Sigmoid colon (tissue), 7 donors: Measurements from ENCODE around the gene KIF5A. TPM values are rescaled to one million over a fixed set of nuclear protein-coding genes. Genes with fewer than 3 reads are reported as not detected.
"Not testable (repeated sequence)": the region's sequence is repeated elsewhere in the genome, so short reads cannot be mapped to it uniquely, and the experiment has no call there.

ENCODE experiments used
- DNase-seq: peaks from one replicate; pipeline ENCODE4 v3.0.0-alpha.2; 2019
- H3K27ac ChIP-seq, 4 donors: fragments of 200-600 bp; sonication (generic); one replicate each; pipeline ENCODE4 v1.5.1; 2016 to 2019; ENCODE audit warnings: mild to moderate bottlenecking in 1 of 4
- H3K27me3 ChIP-seq, 3 donors: fragments of 200-600 bp; sonication (generic); one replicate each; pipeline ENCODE4 v1.5.1; 2019; ENCODE audit warnings: mild to moderate bottlenecking in 1 of 3
- H3K36me3 ChIP-seq, 4 donors: fragments of 200-600 bp; sonication (generic); one replicate each; pipeline ENCODE4 v1.5.1; 2016 to 2019
- H3K4me1 ChIP-seq, 4 donors: fragments of 200-600 bp; sonication (generic); one replicate each; pipeline ENCODE4 v1.5.1; 2017 to 2019
- H3K4me3 ChIP-seq, 4 donors: fragments of 200-600 bp; sonication (generic); one replicate each; pipeline ENCODE4 v1.5.1; 2017 to 2019; ENCODE audit warnings: mild to moderate bottlenecking in 2 of 4, moderate library complexity in 1 of 4
- H3K9me3 ChIP-seq, 4 donors: fragments of 200-600 bp in 3 of 4; sonication (generic) in 3 of 4; one replicate each; pipeline versions ENCODE4 v1.5.1 to v1.6.1; 2013 to 2019
- CTCF ChIP-seq, 4 experiments: fragments of 450-650 bp in 3 of 4; fragments of 200-600 bp in 1 of 4; IDR thresholded peaks; one replicate each; pipeline ENCODE4 v1.5.1; 2016 to 2019; ENCODE audit warnings: antibody characterized with exemption in 4 of 4, mild to moderate bottlenecking in 3 of 4, moderate library complexity in 2 of 4
- EP300 ChIP-seq, 4 donors: sonication (generic); formaldehyde crosslinking; IDR thresholded peaks; one replicate each; pipeline ENCODE4 v1.6.1; 2017; ENCODE audit warnings: antibody characterized with exemption in 4 of 4
- POLR2A ChIP-seq, 2 donors: fragments of 450-650 bp; IDR thresholded peaks; one replicate each; pipeline ENCODE4 v1.6.1; 2016; ENCODE audit warnings: antibody characterized with exemption in 2 of 2, mild to moderate bottlenecking in 2 of 2, moderate library complexity in 2 of 2
- POLR2AphosphoS5 ChIP-seq, 4 donors: sonication (generic); formaldehyde crosslinking; IDR thresholded peaks; one replicate each; pipeline ENCODE4 v1.6.1; 2017; ENCODE audit warnings: antibody characterized with exemption in 4 of 4
- WGBS, 2 donors: extraction: QIAGEN DNeasy Blood & Tissue Kit; methylation state at CpG; one replicate each; pipeline ENCODE4 v1.1.7; 2013; 5-methylcytosine and 5-hydroxymethylcytosine counted together
- intact Hi-C: fragments of 100-400 bp; cut with DNase I; formaldehyde crosslinking; loops from one replicate; pipeline ENCODE4 v1.15.1; 2023
- polyA plus RNA-seq, 3 donors: library from polyadenylated mRNA; stranded (reverse); fragments of 200-250 nt; gene quantifications; one replicate each; pipeline ENCODE4 v1.2.3, GENCODE V29; 2013
- total RNA-seq, 4 donors: library from RNA; depleted of rRNA; stranded (reverse); fragments of >200 nt; gene quantifications; one replicate each; pipeline ENCODE4 v1.1.0, GENCODE V29; 2016
- donor health status: healthy with polysubstance abuse.
- donor health status: Bipolar disorder and iron deficiency.
- donor health status: healthy.

The KIF5A gene
- total and polyA plus RNA-seq, 7 donors: under 0.01 to 8.9 (median 3.6) TPM

DNA sequence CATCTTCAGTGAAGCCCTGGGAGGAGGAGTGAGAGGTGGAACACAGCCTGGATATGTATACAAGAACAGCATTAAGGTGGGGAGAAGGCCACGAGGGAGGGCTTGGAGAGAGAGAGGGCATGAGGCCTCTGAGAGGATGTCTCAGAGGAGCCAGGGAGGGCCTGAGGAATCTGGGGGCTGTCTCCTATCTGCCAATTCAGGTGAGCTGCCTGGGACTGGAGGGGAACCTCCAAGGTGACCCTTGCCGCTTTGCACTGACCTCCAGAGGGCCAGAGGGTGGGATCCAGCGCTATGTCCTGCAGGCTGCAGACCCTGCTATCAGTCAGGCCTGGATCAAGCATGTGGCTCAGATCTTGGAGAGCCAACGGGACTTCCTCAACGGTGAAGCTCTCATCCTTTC is 65.8 kb downstream of the KIF5A start:
- WGBS, 2 donors: 78 to 84% methylated on average over 5 of the region's 5 CpGs
- TF ChIP-seq POLR2A (IDR thresholded peaks at IDR 0.05): no peak
- no peak for TF ChIP-seq POLR2AphosphoS5 (IDR thresholded peaks at IDR 0.05)
- TF ChIP-seq EP300 (IDR thresholded peaks at IDR 0.05): no peak
- no peak for TF ChIP-seq CTCF (IDR thresholded peaks at IDR 0.05)
- H3K4me3 ChIP-seq: no peak overlapping the region
- H3K27ac ChIP-seq: peak overlapping the region in 1 of 4 donors; percentile 6
- peaks cover 0 to 60% (median 49%) of the 10 kb centered on the region in 4 donors for H3K4me1 ChIP-seq
- intact Hi-C loops: no loop called here
- DNase-seq: peak; percentile 41
- H3K9me3 ChIP-seq: no peaks in the 10 kb centered on the region
- peaks cover 0 to 9% (median 0%) of the 10 kb centered on the region in 3 donors for H3K27me3 ChIP-seq
- peaks cover 16 to 39% (median 25%) of the 10 kb centered on the region in 4 donors for H3K36me3 ChIP-seq

GRCh38 chr12:57616383-57617101 is 66.7 kb downstream of the KIF5A start:
- no peaks in the 10 kb centered on the region for H3K9me3 ChIP-seq
- H3K27ac ChIP-seq: peak overlapping the region in 1 of 4 donors; percentile 47
- peak; percentile 55 for DNase-seq
- no peak for TF ChIP-seq CTCF (IDR thresholded peaks at IDR 0.05)
- no peak for TF ChIP-seq POLR2AphosphoS5 (IDR thresholded peaks at IDR 0.05)
- no peak for TF ChIP-seq EP300 (IDR thresholded peaks at IDR 0.05)
- TF ChIP-seq POLR2A (IDR thresholded peaks at IDR 0.05): no peak
- intact Hi-C loops: no loop called here
- 63 to 84% methylated on average over 3 of the region's 3 CpGs for whole genome bisulfite sequencing, 2 donors
- H3K4me3 ChIP-seq: no peak overlapping the region
- peaks cover 0 to 60% (median 56%) of the 10 kb centered on the region in 4 donors for H3K4me1 ChIP-seq
- H3K27me3 ChIP-seq: peaks cover 0 to 18% (median 0%) of the 10 kb centered on the region in 3 donors
- H3K36me3 ChIP-seq: peaks cover 16 to 39% (median 25%) of the 10 kb centered on the region in 4 donors

DNA sequence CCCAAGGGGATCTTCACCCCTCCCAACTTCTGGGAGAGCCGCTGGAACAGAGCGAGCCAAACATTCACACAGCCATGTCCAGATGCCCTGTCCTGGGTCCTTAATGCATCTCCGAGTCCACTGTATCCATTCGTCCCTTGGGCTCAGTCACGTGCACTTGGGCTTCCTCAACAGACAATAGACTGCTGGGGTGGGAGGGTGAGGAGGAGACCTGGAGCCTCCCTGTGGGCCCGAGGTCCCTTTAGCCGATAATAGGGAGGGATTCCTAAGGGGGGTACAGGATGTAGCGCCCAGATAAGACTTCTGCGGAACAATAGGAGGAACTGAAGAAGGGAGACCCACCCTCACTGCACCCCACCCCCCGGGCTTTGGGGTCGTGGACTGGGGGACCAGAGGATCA is 68.1 kb downstream of the KIF5A start:
- peak; percentile 41 for DNase-seq
- peaks cover 16 to 39% (median 25%) of the 10 kb centered on the region in 4 donors for H3K36me3 ChIP-seq
- 54 to 58% methylated on average over 11 of the region's 11 CpGs for WGBS, 2 donors
- TF ChIP-seq CTCF (IDR thresholded peaks at IDR 0.05): no peak
- TF ChIP-seq POLR2AphosphoS5 (IDR thresholded peaks at IDR 0.05): no peak
- TF ChIP-seq POLR2A (IDR thresholded peaks at IDR 0.05): no peak
- no peak for TF ChIP-seq EP300 (IDR thresholded peaks at IDR 0.05)
- H3K27ac ChIP-seq: no peak overlapping the region
- intact Hi-C loops: no loop called here
- H3K9me3 ChIP-seq: no peaks in the 10 kb centered on the region
- peaks cover 0 to 32% (median 4%) of the 10 kb centered on the region in 3 donors for H3K27me3 ChIP-seq
- H3K4me1 ChIP-seq: peaks cover 0 to 52% (median 50%) of the 10 kb centered on the region in 4 donors
- no peak overlapping the region for H3K4me3 ChIP-seq

DNA sequence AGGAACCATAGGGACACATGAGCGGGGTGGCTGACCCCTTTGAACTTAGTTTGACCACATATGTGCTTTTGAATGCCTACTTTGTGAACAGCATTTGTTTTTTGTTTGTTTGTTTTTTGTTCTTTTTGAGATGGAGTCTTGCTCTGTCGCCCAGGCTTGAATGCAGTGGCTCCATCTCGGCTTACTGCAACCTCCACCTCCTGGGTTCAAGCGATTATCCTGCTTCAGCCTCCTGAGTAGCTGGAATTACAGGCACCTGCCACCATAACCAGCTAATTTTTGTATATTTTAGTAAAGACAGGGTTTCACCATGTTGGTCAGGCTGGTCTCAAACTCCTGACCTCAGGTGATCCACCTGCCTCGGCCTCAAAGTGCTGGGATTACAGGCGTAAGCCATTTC is 68.6 kb downstream of the KIF5A start:
- WGBS, 2 donors: 93 to 94% methylated on average over 6 of the region's 6 CpGs
- H3K9me3 ChIP-seq, H3K4me3 ChIP-seq, H3K27ac ChIP-seq, intact Hi-C loops: not testable (repeated sequence)
- peak; percentile 24 for DNase-seq
- H3K4me1 ChIP-seq: peaks cover 0 to 47% (median 45%) of the 10 kb centered on the region in 4 donors
- peaks cover 0 to 35% (median 4%) of the 10 kb centered on the region in 3 donors for H3K27me3 ChIP-seq
- peaks cover 16 to 36% (median 23%) of the 10 kb centered on the region in 4 donors for H3K36me3 ChIP-seq

GRCh38 chr12:57618966-57619433 is 69.2 kb downstream of the KIF5A start:
- Histone ChIP-seq H3K27me3 (peaks cover 0 to 38% (median 4%) of the 10 kb centered on the region in 3 donors), H3K36me3 (peaks cover 16 to 32% (median 22%) of the 10 kb centered on the region in 4 donors), H3K9me3 (no peaks in the 10 kb centered on the region), H3K27ac (no peak overlapping the region), H3K4me1 (peaks cover 0 to 42% (median 40%) of the 10 kb centered on the region in 4 donors), H3K4me3 (no peak overlapping the region)
- intact Hi-C loops: no loop called here
- TF ChIP-seq CTCF (IDR thresholded peaks at IDR 0.05) (no peak), POLR2A (IDR thresholded peaks at IDR 0.05) (no peak), POLR2AphosphoS5 (IDR thresholded peaks at IDR 0.05) (no peak), EP300 (IDR thresholded peaks at IDR 0.05) (no peak)
- WGBS, 2 donors: 42 to 48% methylated on average over 16 of the region's 16 CpGs
- peak; percentile 46 for DNase-seq
